Heart left ventricle (tissue), 13 donors: ENCODE results near the gene FOXE1.

Experiments
- POLR2A ChIP-seq, 2 donors: fragments of 450-650 bp; IDR thresholded peaks; one replicate each; pipeline ENCODE4 v1.6.1; 2017; ENCODE audit warnings: antibody characterized with exemption in 2 of 2, mild to moderate bottlenecking in 2 of 2, moderate library complexity in 2 of 2
- TF ChIP-seq, protein P1 (sequence below), 12 donors: fragments of 200-600 bp; sonication (generic) in 4 of 12; IDR thresholded peaks; one replicate each; pipeline versions ENCODE4 v1.5.0 to v1.8.0; 2018 to 2022; ENCODE audit warnings: antibody characterized with exemption in 12 of 12, mild to moderate bottlenecking in 5 of 12
- donor health status: ischemic (EF 13 %, LVEDD 7.1; RV severe dilation, severe dysfunction).
- donor health status: DM: no; HTN: yes; CAD: no.
- donor health status: DM: no; HTN: no; CAD: no.
- donor health status: ischemic (EF 25% LVEDD 6.9; RV normal size, moderate dysfunction).
- donor health status: ischemic (EF 25% LVEDD 5.7; RV mildly dilated, moderate dysfunction).
- donor health status: ischemic (EF 35%, LVEDD 5.7; RV mildly dilated, moderate dysfunction).
- donor health status: nonischemic (EF 11% LVEDD 7.7; RV severe dilation, severe dysfunction).
- donor health status: DM: yes; HTN: yes; CAD: no.
- donor health status: PGD.
- donor health status: ischemic (EF 29% LVEDD 5.4; RV normal size, mild dysfunction).
- donor health status: nonischemic (EF 23%, LVEDD 6.1; RV moderate dilation, normal function).

DNA sequence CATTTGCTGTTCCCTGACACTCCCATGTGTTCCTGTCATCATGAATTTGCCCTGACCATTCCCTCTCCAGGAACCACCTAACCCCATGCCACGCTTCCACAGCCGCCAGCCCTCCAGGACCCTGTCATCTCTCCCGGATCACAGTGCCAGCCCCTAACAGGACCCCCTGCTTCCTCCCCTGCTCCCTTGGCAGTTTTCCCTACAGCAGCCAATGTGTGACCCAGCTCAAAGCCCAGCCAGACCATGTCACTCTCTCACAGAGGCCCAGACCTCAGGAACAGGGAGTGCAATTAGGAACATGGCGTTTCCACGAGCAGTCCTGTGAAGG is 8.1 kb downstream of the FOXE1 start:
- no peak for TF ChIP-seq POLR2A (IDR thresholded peaks at IDR 0.05)
- TF ChIP-seq, protein P1, sequence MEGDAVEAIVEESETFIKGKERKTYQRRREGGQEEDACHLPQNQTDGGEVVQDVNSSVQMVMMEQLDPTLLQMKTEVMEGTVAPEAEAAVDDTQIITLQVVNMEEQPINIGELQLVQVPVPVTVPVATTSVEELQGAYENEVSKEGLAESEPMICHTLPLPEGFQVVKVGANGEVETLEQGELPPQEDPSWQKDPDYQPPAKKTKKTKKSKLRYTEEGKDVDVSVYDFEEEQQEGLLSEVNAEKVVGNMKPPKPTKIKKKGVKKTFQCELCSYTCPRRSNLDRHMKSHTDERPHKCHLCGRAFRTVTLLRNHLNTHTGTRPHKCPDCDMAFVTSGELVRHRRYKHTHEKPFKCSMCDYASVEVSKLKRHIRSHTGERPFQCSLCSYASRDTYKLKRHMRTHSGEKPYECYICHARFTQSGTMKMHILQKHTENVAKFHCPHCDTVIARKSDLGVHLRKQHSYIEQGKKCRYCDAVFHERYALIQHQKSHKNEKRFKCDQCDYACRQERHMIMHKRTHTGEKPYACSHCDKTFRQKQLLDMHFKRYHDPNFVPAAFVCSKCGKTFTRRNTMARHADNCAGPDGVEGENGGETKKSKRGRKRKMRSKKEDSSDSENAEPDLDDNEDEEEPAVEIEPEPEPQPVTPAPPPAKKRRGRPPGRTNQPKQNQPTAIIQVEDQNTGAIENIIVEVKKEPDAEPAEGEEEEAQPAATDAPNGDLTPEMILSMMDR (IDR thresholded peaks at IDR 0.05) = no peak
